ENCODE measurements around the gene ITFG1. TPM values are rescaled to one million over a fixed set of nuclear protein-coding genes. Genes with fewer than 3 reads are reported as not detected.
"Not testable (repeated sequence)": the region's sequence is repeated elsewhere in the genome, so short reads cannot be mapped to it uniquely, and the experiment has no call there.

ITFG1 gene
- total RNA-seq, 1 donor from 2014 or later, result 71.3 TPM

- peaks cover 7% of the 10 kb centered on the region for H3K36me3 ChIP-seq
Measured at GRCh38 chr16:47229053-47230050, 231.5 kb downstream of the ITFG1 start.

GRCh38 chr16:47228241-47228640 lies 232.6 kb downstream of the ITFG1 start:
- intact Hi-C loops (cut with micrococcal nuclease), result no loop called here
- no peak for TF ChIP-seq CTCF (IDR thresholded peaks at IDR 0.05; ENCODE audit: borderline replicate concordance)
- Histone ChIP-seq H3K9me3 (replicated peaks) (peaks cover 9% of the 10 kb centered on the region), H3K27ac (replicated peaks) (no peak overlapping the region), H3K4me1 (peaks cover 9% of the 10 kb centered on the region), H3K36me3 (peaks cover 10% of the 10 kb centered on the region), H3K4me3 (no peak overlapping the region), H3K27me3 (ENCODE audit: low read depth) (no peaks in the 10 kb centered on the region)
- DNase-seq, result no peak

More at GRCh38 chr16:47229053-47230050, 231.5 kb downstream of the ITFG1 start:
- peaks cover 9% of the 10 kb centered on the region for H3K4me1 ChIP-seq
- no peaks in the 10 kb centered on the region for H3K27me3 ChIP-seq (ENCODE audit: low read depth)
- no peak overlapping the region for H3K4me3 ChIP-seq
- peaks cover 5% of the 10 kb centered on the region for H3K9me3 ChIP-seq (replicated peaks)
- DNase-seq, result no peak
- no peak for TF ChIP-seq CTCF (IDR thresholded peaks at IDR 0.05; ENCODE audit: borderline replicate concordance)
- no peak overlapping the region for H3K27ac ChIP-seq (replicated peaks)
- intact Hi-C loops (cut with micrococcal nuclease), result no loop called here

- TF ChIP-seq CTCF (IDR thresholded peaks at IDR 0.05; ENCODE audit: borderline replicate concordance), result no peak
- no peaks in the 10 kb centered on the region for H3K4me1 ChIP-seq
- intact Hi-C loops (cut with micrococcal nuclease), result no loop called here
Measured at GRCh38 chr16:47213761-47214440, 247.0 kb downstream of the ITFG1 start.

GRCh38 chr16:47211218-47211617 lies 249.6 kb downstream of the ITFG1 start:
- Histone ChIP-seq H3K4me3 (no peak overlapping the region), H3K36me3 (peaks cover 9% of the 10 kb centered on the region), H3K27me3 (ENCODE audit: low read depth) (no peaks in the 10 kb centered on the region), H3K27ac (replicated peaks) (no peak overlapping the region), H3K9me3 (replicated peaks) (no peaks in the 10 kb centered on the region), H3K4me1 (no peaks in the 10 kb centered on the region)
- intact Hi-C loops (cut with micrococcal nuclease), result no loop called here
- DNase-seq, result no peak
- TF ChIP-seq CTCF (IDR thresholded peaks at IDR 0.05; ENCODE audit: borderline replicate concordance), result no peak

More at GRCh38 chr16:47213761-47214440, 247.0 kb downstream of the ITFG1 start:
- Histone ChIP-seq H3K4me3 (no peak overlapping the region), H3K27ac (replicated peaks) (no peak overlapping the region), H3K9me3 (replicated peaks) (peaks cover 11% of the 10 kb centered on the region), H3K36me3 (peaks cover 36% of the 10 kb centered on the region), H3K27me3 (ENCODE audit: low read depth) (no peaks in the 10 kb centered on the region)
- no peak for DNase-seq

GRCh38 chr16:47204736-47205504 lies 255.9 kb downstream of the ITFG1 start:
- TF ChIP-seq CTCF (IDR thresholded peaks at IDR 0.05; ENCODE audit: borderline replicate concordance), result peak; percentile 34
- Histone ChIP-seq H3K4me3 (no peak overlapping the region), H3K4me1 (no peaks in the 10 kb centered on the region), H3K27ac (replicated peaks) (no peak overlapping the region), H3K27me3 (ENCODE audit: low read depth) (no peaks in the 10 kb centered on the region), H3K36me3 (peaks cover 3% of the 10 kb centered on the region), H3K9me3 (replicated peaks) (no peaks in the 10 kb centered on the region)
- no peak for DNase-seq
- intact Hi-C loops (cut with micrococcal nuclease), result no loop called here

GRCh38 chr16:47203433-47203832 lies 257.4 kb downstream of the ITFG1 start:
- H3K27ac ChIP-seq (replicated peaks); intact Hi-C loops (cut with micrococcal nuclease); H3K4me3 ChIP-seq; H3K36me3 ChIP-seq; DNase-seq; H3K4me1 ChIP-seq; H3K9me3 ChIP-seq (replicated peaks); H3K27me3 ChIP-seq (ENCODE audit: low read depth): not testable (repeated sequence)
